SU-DHL-6 (cell line): ENCODE measurements around the gene LTBP1.
"Not testable (repeated sequence)": the region's sequence is repeated elsewhere in the genome, so short reads cannot be mapped to it uniquely, and the experiment has no call there.

Experiments used
- EZH2phosphoT487 ChIP-seq: fragments of 200-600 bp; sonication (generic), shearing (Covaris generic); conservative IDR thresholded peaks from 2 replicates; pipeline ENCODE4 v1.6.1; 2018; ENCODE audit warnings: mild to moderate bottlenecking, antibody characterized with exemption, low read length, moderate library complexity, mixed read lengths
- TF ChIP-seq, protein P1 (sequence below): fragments of 200-600 bp; sonication (generic); IDR thresholded peaks from one replicate; pipeline ENCODE4 v1.5.1; 2017; ENCODE audit warnings: antibody characterized with exemption, mild to moderate bottlenecking, low read length, moderate library complexity; ENCODE audit not compliant: insufficient read depth, poor library complexity, severe bottlenecking

- TF ChIP-seq, protein P1, sequence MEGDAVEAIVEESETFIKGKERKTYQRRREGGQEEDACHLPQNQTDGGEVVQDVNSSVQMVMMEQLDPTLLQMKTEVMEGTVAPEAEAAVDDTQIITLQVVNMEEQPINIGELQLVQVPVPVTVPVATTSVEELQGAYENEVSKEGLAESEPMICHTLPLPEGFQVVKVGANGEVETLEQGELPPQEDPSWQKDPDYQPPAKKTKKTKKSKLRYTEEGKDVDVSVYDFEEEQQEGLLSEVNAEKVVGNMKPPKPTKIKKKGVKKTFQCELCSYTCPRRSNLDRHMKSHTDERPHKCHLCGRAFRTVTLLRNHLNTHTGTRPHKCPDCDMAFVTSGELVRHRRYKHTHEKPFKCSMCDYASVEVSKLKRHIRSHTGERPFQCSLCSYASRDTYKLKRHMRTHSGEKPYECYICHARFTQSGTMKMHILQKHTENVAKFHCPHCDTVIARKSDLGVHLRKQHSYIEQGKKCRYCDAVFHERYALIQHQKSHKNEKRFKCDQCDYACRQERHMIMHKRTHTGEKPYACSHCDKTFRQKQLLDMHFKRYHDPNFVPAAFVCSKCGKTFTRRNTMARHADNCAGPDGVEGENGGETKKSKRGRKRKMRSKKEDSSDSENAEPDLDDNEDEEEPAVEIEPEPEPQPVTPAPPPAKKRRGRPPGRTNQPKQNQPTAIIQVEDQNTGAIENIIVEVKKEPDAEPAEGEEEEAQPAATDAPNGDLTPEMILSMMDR, result not testable (repeated sequence)
- TF ChIP-seq EZH2phosphoT487, result not testable (repeated sequence)
Observed at GRCh38 chr2:33442052-33442451, 495.3 kb downstream of the LTBP1 start.
